GM18507 (cell line): ENCODE results near the gene CACNB1.
"Not testable (repeated sequence)": the region's sequence is repeated elsewhere in the genome, so short reads cannot be mapped to it uniquely, and the experiment has no call there.

ENCODE experiments used
- DNase-seq: peaks from one replicate; pipeline ENCODE4 v3.0.0; 2011; ENCODE audit warnings: low read depth; ENCODE audit not compliant: insufficient read length; ENCODE audit errors: extremely low spot score
- FAIRE-seq: peaks from 2 replicates; lab custom pipeline; 2011; peaks lifted over from hg19 to GRCh38; lab: Jason Lieb, UNC

CACNB1 gene

GRCh38 chr17:39138431-39139160 is 58.9 kb downstream of the CACNB1 start:
- FAIRE-seq: no peak
- DNase-seq: no peak

- FAIRE-seq: no peak
- DNase-seq: no peak
Observed at GRCh38 chr17:39134878-39135277, 62.6 kb downstream of the CACNB1 start.

GRCh38 chr17:39132192-39132610 is 65.3 kb downstream of the CACNB1 start:
- FAIRE-seq: no peak
- no peak for DNase-seq

- DNase-seq: no peak
- FAIRE-seq: no peak
Observed at GRCh38 chr17:39131616-39132015, 65.9 kb downstream of the CACNB1 start.

GRCh38 chr17:39130205-39130604 is 67.3 kb downstream of the CACNB1 start:
- DNase-seq (no peak), FAIRE-seq (no peak)

- not testable (repeated sequence) for FAIRE-seq, DNase-seq
Observed at GRCh38 chr17:39129544-39129943, 67.9 kb downstream of the CACNB1 start.

- no peak for FAIRE-seq
- DNase-seq: no peak
Observed at GRCh38 chr17:39126436-39126835, 71.0 kb downstream of the CACNB1 start.

GRCh38 chr17:39125143-39125875 is 72.2 kb downstream of the CACNB1 start:
- FAIRE-seq: no peak
- no peak for DNase-seq

GRCh38 chr17:39123627-39124026 is 73.8 kb downstream of the CACNB1 start:
- DNase-seq: no peak
- FAIRE-seq: no peak
